Endothelial cell of umbilical vein (primary cell): ENCODE measurements around the gene ASMT. TPM values are rescaled to one million over a fixed set of nuclear protein-coding genes. Genes with fewer than 3 reads are reported as not detected.

Experiments
- BruUV-seq: library from RNA; stranded (reverse); fragments of 400-500 nt; replicated peaks from 2 replicates; lab custom pipeline; 2021; lab: Mats Ljungman, UMichigan
- CTCF ChIA-PET: fragments of 300-600, 350-600 bp; sonication (Branson Sonifier 250); formaldehyde crosslinking; loops from one replicate; lab custom pipeline; 2021; ENCODE audit warnings: antibody characterized with exemption, inconsistent platforms; lab: Charles Lee
- POLR2A ChIA-PET: fragments of 300-600, 350-600 bp; sonication (Branson Sonifier 250); formaldehyde crosslinking; loops from one replicate; lab custom pipeline; 2021; ENCODE audit warnings: antibody characterized with exemption, inconsistent platforms; lab: Charles Lee
- DNase-seq: peaks from one replicate; pipeline ENCODE4 v3.0.0-alpha.2; 2011; ENCODE audit warnings: low read depth, low spot score
- FAIRE-seq: peaks from 2 replicates; lab custom pipeline; 2011; peaks lifted over from hg19 to GRCh38; lab: Jason Lieb, UNC
- H2AFZ ChIP-seq: 2 replicates; pipeline ENCODE4 v1.6.0; 2012; ENCODE audit warnings: low read depth, low read length, control low read depth, inconsistent platforms
- H3K27ac ChIP-seq: 2 replicates; pipeline ENCODE4 v1.5.1; 2011; ENCODE audit warnings: low read depth, mild to moderate bottlenecking, control low read depth, low read length, moderate library complexity; ENCODE audit not compliant: insufficient read depth
- H3K27me3 ChIP-seq, 2 experiments: 2 replicates each; pipeline versions ENCODE4 v1.6.0 to v1.6.1; 2011; ENCODE audit warnings: low read length in 2 of 2, mixed read lengths in 1 of 2; ENCODE audit not compliant: control insufficient read depth in 2 of 2, insufficient read depth in 2 of 2
- H3K36me3 ChIP-seq, 2 experiments: 2 replicates in 1 of 2; 3 replicates in 1 of 2; pipeline ENCODE4 v1.5.1; 2011; ENCODE audit warnings: low read length in 2 of 2, mild to moderate bottlenecking in 1 of 2, moderate library complexity in 1 of 2; ENCODE audit not compliant: control insufficient read depth in 2 of 2, insufficient read depth in 2 of 2; ENCODE audit errors: extremely low read depth in 1 of 2
- H3K4me1 ChIP-seq: 3 replicates; pipeline ENCODE4 v1.5.1; 2011; ENCODE audit warnings: mild to moderate bottlenecking, low read length; ENCODE audit not compliant: control insufficient read depth, insufficient read depth; ENCODE audit errors: extremely low read depth
- H3K4me2 ChIP-seq: 2 replicates; pipeline ENCODE4 v1.6.1; 2011; ENCODE audit warnings: low read length, control low read depth, mixed read lengths; ENCODE audit not compliant: insufficient read depth
- H3K4me3 ChIP-seq, 3 experiments: fragments of 200-600 bp in 1 of 3; sonication (generic), shearing (Covaris generic) in 1 of 3; replicated peaks in 1 of 3; 2 replicates each; pipeline ENCODE4 v1.5.1; 2011 to 2016; ENCODE audit warnings: control low read depth in 3 of 3, low read length in 3 of 3, mild to moderate bottlenecking in 2 of 3, inconsistent platforms in 1 of 3, low read depth in 1 of 3, moderate library complexity in 1 of 3; ENCODE audit not compliant: insufficient read depth in 1 of 3
- H3K79me2 ChIP-seq: 2 replicates; pipeline ENCODE4 v1.6.0; 2012; ENCODE audit warnings: low read length, inconsistent platforms; ENCODE audit not compliant: control insufficient read depth, insufficient read depth
- H3K9ac ChIP-seq: replicated peaks from 2 replicates; pipeline ENCODE3; 2011; ENCODE audit warnings: low read length, control low read depth; ENCODE audit not compliant: insufficient read depth; ENCODE audit errors: extremely low read depth
- H3K9me1 ChIP-seq: replicated peaks from 3 replicates; pipeline ENCODE4 v1.6.0; 2011; ENCODE audit warnings: mild to moderate bottlenecking, low read length; ENCODE audit not compliant: control insufficient read depth, insufficient read depth; ENCODE audit errors: extremely low read depth
- H3K9me3 ChIP-seq: replicated peaks from 2 replicates; pipeline ENCODE4 v1.5.1; 2012; ENCODE audit warnings: low read length, inconsistent platforms; ENCODE audit not compliant: control insufficient read depth, insufficient read depth
- H4K20me1 ChIP-seq: replicated peaks from 2 replicates; pipeline ENCODE3; 2011; ENCODE audit warnings: mild to moderate bottlenecking, low read length; ENCODE audit not compliant: control insufficient read depth, insufficient read depth; ENCODE audit errors: extremely low read depth
- EZH2 ChIP-seq: IDR thresholded peaks from 2 replicates; pipeline ENCODE4 v1.6.1; 2012; ENCODE audit warnings: borderline replicate concordance, low read depth, mild to moderate bottlenecking, moderate library complexity, low read length, inconsistent platforms; ENCODE audit not compliant: severe bottlenecking
- FOS ChIP-seq: IDR thresholded peaks from 2 replicates; pipeline ENCODE4 v1.6.1; 2011; ENCODE audit warnings: mild to moderate bottlenecking, low read length, moderate library complexity, borderline replicate concordance; ENCODE audit not compliant: insufficient read depth
- GATA2 ChIP-seq: IDR thresholded peaks from 2 replicates; pipeline ENCODE4 v1.7.0; 2011; ENCODE audit warnings: low read depth, mild to moderate bottlenecking, moderate library complexity, mixed read lengths, low read length; ENCODE audit not compliant: insufficient read length, insufficient read depth
- JUN ChIP-seq: IDR thresholded peaks from 2 replicates; pipeline ENCODE4 v1.6.1; 2011; ENCODE audit warnings: borderline replicate concordance, low read depth; ENCODE audit not compliant: insufficient read length, insufficient read depth
- MYC ChIP-seq: IDR thresholded peaks from one replicate; pipeline ENCODE4 v1.6.1; 2011; ENCODE audit warnings: mild to moderate bottlenecking, low read depth, low read length
- POLR2A ChIP-seq: IDR thresholded peaks from 2 replicates; pipeline ENCODE4 v1.6.1; 2012; ENCODE audit warnings: low read depth, mild to moderate bottlenecking, control low read depth, low read length
- POLR2AphosphoS5 ChIP-seq: IDR thresholded peaks from 2 replicates; pipeline ENCODE4 v1.6.1; 2012; ENCODE audit warnings: low read depth, mild to moderate bottlenecking, control low read depth, low read length, moderate library complexity; ENCODE audit not compliant: insufficient read depth
- dilution Hi-C: fragments of 300-500 bp; cut with MboI; formaldehyde crosslinking; loops from one replicate; pipeline ENCODE4 v1.15.0; 2019; ENCODE audit warnings: low sequenced_read_pairs; ENCODE audit not compliant: extremely low pct_ligation_motif_present
- intact Hi-C: fragments of 100-400 bp; cut with micrococcal nuclease; formaldehyde crosslinking; loops from one replicate; pipeline ENCODE4 v1.10.0; 2022
- polyA plus RNA-seq, 4 experiments: library from polyadenylated mRNA; depleted of rRNA in 3 of 4; stranded (reverse) in 3 of 4; unstranded in 1 of 4; fragments of >200 nt; gene quantifications; 2 replicates each; pipeline versions ENCODE4 v1.2.1 to v1.2.3, GENCODE V29; 2011 to 2012; ENCODE audit warnings: missing spikeins in 1 of 4
- total RNA-seq: library from RNA; stranded (reverse); gene quantifications from 2 replicates; pipeline ENCODE4 v1.2.3, GENCODE V29; 2021
- TF ChIP-seq, protein P1 (sequence below), 2 donors: IDR thresholded peaks; 1 replicate in 1 of 2; 2 replicates in 1 of 2; pipeline ENCODE4 v1.5.1; 2011; ENCODE audit warnings: low read length in 2 of 2, mild to moderate bottlenecking in 2 of 2, moderate library complexity in 2 of 2, control low read depth in 1 of 2, inconsistent platforms in 1 of 2, low read depth in 1 of 2; ENCODE audit not compliant: insufficient read depth in 1 of 2; ENCODE audit errors: extremely low read depth in 1 of 2

ASMT gene
- total and polyA plus RNA-seq, 2 donors (not counting 3 experiments of a cell fraction or from before 2014, with no cell fraction given), result not detected

DNA sequence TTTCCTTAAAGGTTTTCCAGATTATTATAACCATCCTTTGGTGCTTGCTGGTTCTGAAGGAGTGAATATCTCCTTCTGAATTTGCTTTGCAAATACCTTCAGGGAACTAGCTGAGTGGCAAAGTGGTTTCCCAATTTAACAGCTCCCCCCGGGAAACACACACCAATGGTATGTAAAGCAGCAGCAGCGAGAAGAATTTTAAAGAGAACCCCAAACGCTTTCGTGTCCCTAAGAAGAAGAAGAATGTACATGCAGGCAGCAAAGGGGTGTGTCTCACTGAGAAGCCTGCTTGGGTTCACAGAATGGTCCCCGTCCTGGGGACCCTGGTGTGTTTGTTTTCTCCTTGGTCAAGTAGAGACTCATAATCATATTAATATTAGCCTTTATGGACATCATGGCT is 27.7 kb upstream of the ASMT start:
- H3K36me3 ChIP-seq, result no peaks in the 10 kb centered on the region
- no peak overlapping the region for H3K4me3 ChIP-seq
- no peaks in the 10 kb centered on the region for H3K4me1 ChIP-seq
- dilution Hi-C loops (no loop called here), intact Hi-C loops (no loop called here)
- CTCF ChIA-PET, result no interaction called here
- no peaks in the 10 kb centered on the region for H3K9me3 ChIP-seq
- no peak overlapping the region for H2AFZ ChIP-seq
- no peaks in the 10 kb centered on the region for H4K20me1 ChIP-seq
- no peak overlapping the region for H3K4me2 ChIP-seq
- H3K27ac ChIP-seq, result no peak overlapping the region
- H3K9me1 ChIP-seq, result no peaks in the 10 kb centered on the region
- H3K79me2 ChIP-seq, result peaks cover 4% of the 10 kb centered on the region
- H3K27me3 ChIP-seq, result no peaks in the 10 kb centered on the region
- no TSS peak for BruUV-seq
- TF ChIP-seq EZH2 (no peak), MYC (no peak), POLR2AphosphoS5 (no peak), JUN (no peak), POLR2A (no peak), FOS (no peak), GATA2 (no peak)
- TF ChIP-seq, protein P1, sequence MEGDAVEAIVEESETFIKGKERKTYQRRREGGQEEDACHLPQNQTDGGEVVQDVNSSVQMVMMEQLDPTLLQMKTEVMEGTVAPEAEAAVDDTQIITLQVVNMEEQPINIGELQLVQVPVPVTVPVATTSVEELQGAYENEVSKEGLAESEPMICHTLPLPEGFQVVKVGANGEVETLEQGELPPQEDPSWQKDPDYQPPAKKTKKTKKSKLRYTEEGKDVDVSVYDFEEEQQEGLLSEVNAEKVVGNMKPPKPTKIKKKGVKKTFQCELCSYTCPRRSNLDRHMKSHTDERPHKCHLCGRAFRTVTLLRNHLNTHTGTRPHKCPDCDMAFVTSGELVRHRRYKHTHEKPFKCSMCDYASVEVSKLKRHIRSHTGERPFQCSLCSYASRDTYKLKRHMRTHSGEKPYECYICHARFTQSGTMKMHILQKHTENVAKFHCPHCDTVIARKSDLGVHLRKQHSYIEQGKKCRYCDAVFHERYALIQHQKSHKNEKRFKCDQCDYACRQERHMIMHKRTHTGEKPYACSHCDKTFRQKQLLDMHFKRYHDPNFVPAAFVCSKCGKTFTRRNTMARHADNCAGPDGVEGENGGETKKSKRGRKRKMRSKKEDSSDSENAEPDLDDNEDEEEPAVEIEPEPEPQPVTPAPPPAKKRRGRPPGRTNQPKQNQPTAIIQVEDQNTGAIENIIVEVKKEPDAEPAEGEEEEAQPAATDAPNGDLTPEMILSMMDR (IDR thresholded peaks at IDR 0.05; ENCODE audit: extremely low read depth in 1 of 2, insufficient read depth in 1 of 2, low read depth in 1 of 2, low read length in 2 of 2), result no peak
- POLR2A ChIA-PET, result no interaction called here
- H3K9ac ChIP-seq, result no peak overlapping the region
- DNase-seq, result no peak
- FAIRE-seq, result no peak
